HEK293 (cell line): Measurements from ENCODE around the gene EPN2.
A peak's percentile ranks its signal among the peaks of the same experiment; 100 is the strongest.

Experiments used
- CTCF ChIA-PET: fragments of 350-600 bp; formaldehyde crosslinking; extraction: SDS; loops from one replicate; lab custom pipeline; 2021; ENCODE audit warnings: antibody characterized with exemption; lab: Yijun Ruan, JAX
- POLR2A ChIA-PET: fragments of 300-600 bp; formaldehyde crosslinking; extraction: SDS; loops from one replicate; lab custom pipeline; 2020; ENCODE audit warnings: antibody characterized with exemption, inconsistent platforms; lab: Yijun Ruan, JAX
- H3K27ac ChIP-seq: fragments of 200-500 bp; sonication (Bioruptor generic); 2 replicates; pipeline ENCODE4 v1.5.1; 2014; ENCODE audit warnings: low read depth, low read length, control low read depth, inconsistent platforms; ENCODE audit errors: extremely low read depth
- H3K36me3 ChIP-seq, 2 experiments: fragments of 200-500 bp in 1 of 2; sonication (Bioruptor generic) in 1 of 2; 1 replicate in 1 of 2; 2 replicates in 1 of 2; pipeline ENCODE4 v1.5.1; 2014 to 2017; ENCODE audit warnings: inconsistent platforms in 2 of 2, low read length in 2 of 2; ENCODE audit not compliant: control insufficient read depth in 2 of 2, insufficient read depth in 1 of 2
- H3K4me1 ChIP-seq: fragments of 200-500 bp; sonication (Bioruptor generic); 2 replicates; pipeline ENCODE4 v1.5.1; 2014; ENCODE audit warnings: mild to moderate bottlenecking, low read length, inconsistent platforms; ENCODE audit not compliant: control insufficient read depth, insufficient read depth
- H3K4me3 ChIP-seq: 2 replicates; pipeline ENCODE4 v1.5.1; 2011; ENCODE audit warnings: low read depth, mild to moderate bottlenecking, control low read depth, low read length, moderate library complexity
- H3K9me3 ChIP-seq: fragments of 200-500 bp; sonication (Bioruptor generic); 2 replicates; pipeline ENCODE4 v1.5.1; 2014; ENCODE audit warnings: low read depth, low read length, inconsistent platforms; ENCODE audit not compliant: control insufficient read depth, insufficient read depth
- EGR2 ChIP-seq: fragments of 450-650 bp; formaldehyde crosslinking; IDR thresholded peaks from 2 replicates; pipeline ENCODE4 v1.5.1; 2016; ENCODE audit warnings: low read depth, missing biosample characterization, missing genetic modification characterization
- PRDM1 ChIP-seq: fragments of 450-650 bp; formaldehyde crosslinking; IDR thresholded peaks from 2 replicates; pipeline ENCODE4; 2016; ENCODE audit warnings: missing biosample characterization, missing genetic modification characterization
- WT1 ChIP-seq: fragments of 450-650 bp; formaldehyde crosslinking; IDR thresholded peaks from 2 replicates; pipeline ENCODE4 v1.5.1; 2016; ENCODE audit warnings: missing biosample characterization, missing genetic modification characterization
- ZBTB11 ChIP-seq: fragments of 450-650 bp; formaldehyde crosslinking; conservative IDR thresholded peaks from 2 replicates; pipeline ENCODE4 v1.5.1; 2016; ENCODE audit warnings: low read depth, missing biosample characterization, missing genetic modification characterization
- ZBTB8A ChIP-seq: fragments of 450-650 bp; formaldehyde crosslinking; IDR thresholded peaks from 2 replicates; pipeline ENCODE4 v1.5.1; 2016; ENCODE audit warnings: missing biosample characterization, missing genetic modification characterization
- ZFP37 ChIP-seq: fragments of 450-650 bp; formaldehyde crosslinking; IDR thresholded peaks from 2 replicates; pipeline ENCODE4 v1.5.1; 2016; ENCODE audit warnings: missing biosample characterization, missing genetic modification characterization
- ZNF16 ChIP-seq: fragments of 450-650 bp; formaldehyde crosslinking; IDR thresholded peaks from 2 replicates; pipeline ENCODE4 v1.5.1; 2016; ENCODE audit warnings: low read depth, missing biosample characterization, missing genetic modification characterization
- ZNF175 ChIP-seq: fragments of 450-650 bp; formaldehyde crosslinking; IDR thresholded peaks from 2 replicates; pipeline ENCODE4 v1.5.1; 2016; ENCODE audit warnings: missing biosample characterization, missing genetic modification characterization
- ZNF26 ChIP-seq: fragments of 450-650 bp; formaldehyde crosslinking; IDR thresholded peaks from 2 replicates; pipeline ENCODE4 v1.5.1; 2016; ENCODE audit warnings: missing biosample characterization, missing genetic modification characterization
- ZNF341 ChIP-seq: fragments of 450-650 bp; formaldehyde crosslinking; IDR thresholded peaks from 2 replicates; pipeline ENCODE4; 2016; ENCODE audit warnings: low read depth, missing biosample characterization, missing genetic modification characterization
- ZNF398 ChIP-seq: fragments of 450-650 bp; formaldehyde crosslinking; IDR thresholded peaks from 2 replicates; pipeline ENCODE4 v1.5.1; 2017; ENCODE audit warnings: missing biosample characterization, missing genetic modification characterization
- ZNF610 ChIP-seq: fragments of 450-650 bp; formaldehyde crosslinking; IDR thresholded peaks from 2 replicates; pipeline ENCODE4 v1.5.1; 2016; ENCODE audit warnings: missing biosample characterization, missing genetic modification characterization, borderline replicate concordance
- ZNF658 ChIP-seq: fragments of 450-650 bp; formaldehyde crosslinking; IDR thresholded peaks from 2 replicates; pipeline ENCODE4; 2016; ENCODE audit warnings: missing biosample characterization, missing genetic modification characterization
- ZSCAN4 ChIP-seq: fragments of 450-650 bp; formaldehyde crosslinking; IDR thresholded peaks from 2 replicates; pipeline ENCODE4 v1.5.1; 2017; ENCODE audit warnings: missing biosample characterization, missing genetic modification characterization

EPN2 gene

GRCh38 chr17:19360772-19361171, 123.6 kb downstream of the EPN2 start:
- no peak overlapping the region for H3K4me3 ChIP-seq
- ChIA-PET POLR2A (no interaction called here), CTCF (interaction anchor here (1.0 to 3.6 kb wide), 2 partner anchors 153 to 403 kb away, joined by 5 to 102 read pairs; no protein-coding TSS in a partner anchor)
- H3K4me1 ChIP-seq = peaks cover 5% of the 10 kb centered on the region
- H3K9me3 ChIP-seq = no peaks in the 10 kb centered on the region
- H3K36me3 ChIP-seq = peaks cover 0 to 37% of the 10 kb centered on the region in 2 experiments; a peak in 1 of 3 replicates
- H3K27ac ChIP-seq = no peak overlapping the region
- TF ChIP-seq ZBTB8A (no peak), ZFP37 (tag by site-specific recombination) (no peak), ZNF175 (tag by site-specific recombination) (no peak)

GRCh38 chr17:19361326-19361725, 124.2 kb downstream of the EPN2 start:
- POLR2A ChIA-PET = no interaction called here
- no peak overlapping the region for H3K4me3 ChIP-seq
- H3K27ac ChIP-seq = no peak overlapping the region
- peaks cover 0 to 37% of the 10 kb centered on the region in 2 experiments; a peak in 1 of 3 replicates for H3K36me3 ChIP-seq
- TF ChIP-seq EGR2 (tag by site-specific recombination) = 0 out of 2 replicates have a peak, but pooled peaks have one; percentile 7
- no peak for TF ChIP-seq ZNF658 (tag by site-specific recombination)
- no peak for TF ChIP-seq ZNF26 (tag by site-specific recombination)
- TF ChIP-seq WT1 = peak; percentile 20; the same call in 1 of the 2 replicates
- TF ChIP-seq ZNF16 = no peak
- peak; percentile 69 for TF ChIP-seq ZSCAN4 (tag by site-specific recombination)
- 0 out of 2 replicates have a peak, but pooled peaks have one; percentile 21 for TF ChIP-seq ZNF398 (tag by site-specific recombination)
- no peak for TF ChIP-seq ZNF610
- peak; percentile 75 for TF ChIP-seq ZBTB11 (tag by site-specific recombination)
- no peak for TF ChIP-seq PRDM1 (tag by site-specific recombination)
- peak; percentile 44 for TF ChIP-seq ZNF341
- CTCF ChIA-PET = interaction anchor here (1.5 to 5.6 kb wide), 3 partner anchors 44 to 402 kb away, joined by 3 to 156 read pairs (median 102); no protein-coding TSS in a partner anchor
- no peaks in the 10 kb centered on the region for H3K9me3 ChIP-seq
- peaks cover 5% of the 10 kb centered on the region for H3K4me1 ChIP-seq
